ENCODE results near the gene LSM10.

GRCh38 chr1:36389999-36390398 is 7.7 kb downstream of the LSM10 start:
- TF ChIP-seq CTCF (IDR thresholded peaks at IDR 0.05; ENCODE audit: low read depth, low read length) (no peak), EZH2phosphoT487 (IDR thresholded peaks at IDR 0.05; ENCODE audit: low read depth) (no peak)
